Renal cortex interstitium (tissue), 3 donors: Measurements from ENCODE around the gene CYP2A13. TPM values are rescaled to one million over a fixed set of nuclear protein-coding genes. Genes with fewer than 3 reads are reported as not detected.

Source experiments
- polyA plus RNA-seq, 3 donors: library from polyadenylated mRNA; unstranded; fragments of 120-200 nt; gene quantifications; one replicate each; pipeline ENCODE4 v1.2.1, GENCODE V29; 2013; ENCODE audit not compliant: insufficient read length in 3 of 3

CYP2A13 gene
- polyA plus RNA-seq, 3 donors: not detected

Other genes starting within 250 kb of the CYP2A13 start
- gene CYP2A6, start 238.0 kb upstream of the CYP2A13 start, polyA plus RNA-seq: under 1 TPM in 2 of 3 donors, not detected in 1; 0.18 to 0.24 TPM
- gene CYP2A7, start 206.2 kb upstream of the CYP2A13 start, polyA plus RNA-seq: under 1 TPM in 2 of 3 donors, not detected in 1; 0.10 to 0.20 TPM
- gene CYP2B6, start 97.2 kb upstream of the CYP2A13 start, polyA plus RNA-seq: 1 to 10 TPM; 1.6 to 3.3 (median 3.0) TPM
- under 1 TPM in 1 of 3 donors, not detected in 2; 0.33 TPM for gene CYP2F1, start 26.0 kb downstream of the CYP2A13 start, polyA plus RNA-seq
- under 1 TPM; 0.25 to 0.86 (median 0.82) TPM for gene CYP2S1, start 104.8 kb downstream of the CYP2A13 start, polyA plus RNA-seq
- 10 to 100 TPM; 31.6 to 37.6 (median 34.5) TPM for gene AXL, start 130.8 kb downstream of the CYP2A13 start, polyA plus RNA-seq
- 100 to 1,000 TPM; 200 to 215 (median 202) TPM for gene HNRNPUL1, start 175.9 kb downstream of the CYP2A13 start, polyA plus RNA-seq
- 10 to 100 TPM; 30.9 to 37.8 (median 32.5) TPM for gene CCDC97, start 221.7 kb downstream of the CYP2A13 start, polyA plus RNA-seq